HG03439 (cell line): ENCODE data around the gene RAB11FIP3.

Source experiments
- ATAC-seq: cut with Tn5 transposase; IDR thresholded peaks from one replicate; pipeline ENCODE4 v1.9.1; 2021; ENCODE audit warnings: mild to moderate bottlenecking, moderate library complexity; ENCODE audit not compliant: unreplicated experiment

Gene RAB11FIP3

GRCh38 chr16:549544-550263 lies 124.3 kb downstream of the RAB11FIP3 start:
- ATAC-seq, result no peak

GRCh38 chr16:551210-551609 lies 125.8 kb downstream of the RAB11FIP3 start:
- ATAC-seq, result no peak

DNA sequence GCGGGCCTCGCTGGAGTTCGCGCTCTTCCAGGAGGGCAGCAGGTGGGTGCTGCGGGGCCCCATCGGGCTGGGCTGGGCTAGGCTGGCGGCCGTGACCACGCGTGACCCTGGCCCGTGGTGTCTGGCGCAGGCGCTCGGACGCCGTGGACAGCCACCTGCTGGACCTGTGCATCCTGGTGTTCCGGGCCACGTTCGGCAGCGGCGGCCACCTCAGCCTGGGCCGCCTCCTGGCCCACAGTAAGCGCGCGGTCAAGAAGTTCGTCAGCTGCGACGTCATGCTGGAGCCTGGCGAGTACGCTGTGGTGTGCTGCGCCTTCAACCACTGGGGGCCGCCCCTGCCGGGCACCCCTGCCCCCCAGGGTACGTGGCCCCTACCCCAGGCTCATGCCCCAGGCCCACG lies 126.7 kb downstream of the RAB11FIP3 start:
- no peak for ATAC-seq

GRCh38 chr16:553601-554296 lies 128.3 kb downstream of the RAB11FIP3 start:
- no peak for ATAC-seq

DNA sequence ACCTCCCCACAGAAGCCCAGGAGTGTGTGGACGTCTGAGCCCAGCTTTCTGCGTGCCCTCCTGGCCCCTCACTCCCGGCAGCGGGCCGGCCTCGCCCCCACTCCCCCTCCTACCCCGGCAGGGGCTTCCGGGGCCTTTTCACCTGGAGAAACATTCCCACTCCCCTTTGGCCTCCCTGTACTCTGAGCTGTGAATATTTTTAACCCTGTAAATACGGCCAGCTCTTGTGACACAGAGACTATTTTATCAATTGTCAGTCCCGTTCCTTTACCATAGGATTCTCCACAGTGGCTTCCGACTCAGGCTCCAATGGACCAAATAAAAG lies 128.8 kb downstream of the RAB11FIP3 start:
- ATAC-seq, result no peak

DNA sequence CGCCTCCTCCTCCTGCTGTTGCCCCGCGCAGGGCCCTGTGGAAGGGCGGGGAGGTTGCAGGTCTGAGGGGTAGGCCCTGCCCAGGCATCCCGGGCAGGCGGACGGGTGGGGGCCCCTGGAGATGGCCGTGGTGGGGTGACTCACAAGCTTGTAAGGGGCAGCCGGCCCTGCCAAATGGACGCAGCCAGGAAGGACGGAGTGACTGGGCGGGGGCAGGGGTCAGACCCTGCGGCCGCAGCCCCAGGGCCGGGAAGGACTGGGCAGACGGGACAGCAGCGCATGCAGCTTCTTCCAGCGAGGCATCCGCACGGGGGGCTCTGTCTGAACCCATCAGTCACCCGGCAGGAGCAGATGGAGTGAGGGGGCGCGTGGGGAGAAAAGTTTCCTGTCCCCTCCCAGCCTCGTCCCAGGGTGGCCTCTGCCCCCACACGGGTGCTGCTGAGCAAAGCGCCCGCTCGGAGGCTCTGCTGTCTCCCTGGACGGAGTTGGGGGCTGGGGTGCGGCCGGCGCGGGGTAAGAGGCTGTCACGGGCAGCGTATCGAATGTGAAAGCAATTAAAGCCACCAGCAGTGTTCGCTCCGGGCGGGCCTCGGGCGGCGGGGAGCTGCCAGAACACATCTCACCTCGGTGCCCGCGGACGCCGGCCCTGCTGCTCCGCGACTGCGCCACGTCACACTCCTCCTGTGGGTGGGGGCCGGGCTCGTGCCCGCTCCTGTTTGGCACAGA lies 129.4 kb downstream of the RAB11FIP3 start:
- no peak for ATAC-seq

DNA sequence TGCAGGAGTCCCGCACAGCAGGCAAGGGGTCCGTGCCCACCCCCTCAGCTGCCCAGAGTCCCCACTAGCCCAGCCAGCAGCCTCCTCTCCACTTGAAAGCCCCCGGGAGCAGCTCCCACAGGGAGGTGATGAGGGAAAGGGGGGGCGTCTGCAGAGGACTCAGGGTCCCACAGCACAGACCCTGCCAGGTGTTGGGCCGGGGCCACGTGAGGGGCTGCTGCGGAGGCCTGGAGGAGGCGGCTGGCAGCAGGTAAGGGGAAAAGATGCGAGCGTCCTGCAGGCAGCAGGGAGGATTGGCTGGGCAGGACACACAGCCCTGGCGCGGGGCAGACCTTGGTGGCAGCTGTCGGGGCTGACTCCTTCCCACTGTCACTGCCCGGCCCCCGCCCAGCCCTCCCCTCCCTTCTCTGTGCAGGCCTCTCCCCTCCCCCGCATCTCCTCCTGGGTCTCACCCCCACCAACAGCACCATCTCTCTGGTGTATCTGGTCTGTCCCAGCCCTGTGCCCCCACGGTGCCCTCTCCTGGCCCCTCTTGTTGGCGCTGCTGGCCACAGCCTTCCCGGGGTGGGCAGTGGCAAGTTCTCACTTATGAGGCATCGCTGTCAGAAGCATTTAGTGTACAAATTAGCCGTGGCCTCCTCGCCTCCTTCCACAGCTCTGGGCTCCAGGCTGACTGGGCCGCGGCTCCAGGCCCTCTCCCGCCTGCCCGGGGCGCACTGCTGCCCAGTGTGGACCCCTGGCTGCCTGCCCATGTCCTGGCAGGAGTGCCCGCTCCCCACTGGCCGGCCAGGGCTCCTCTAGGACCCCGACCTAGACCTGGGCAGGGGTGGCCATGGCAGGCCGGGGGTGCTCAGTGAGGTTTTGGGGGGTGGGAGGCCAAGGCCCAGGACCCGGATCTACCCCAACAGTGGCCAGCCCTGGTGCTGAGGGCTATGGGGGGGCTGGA lies 130.4 kb downstream of the RAB11FIP3 start:
- ATAC-seq, result no peak

- no peak for ATAC-seq
These were observed 131.2 kb downstream of the RAB11FIP3 start for GRCh38 chr16:556474-557173.

- no peak for ATAC-seq
These were observed 132.2 kb downstream of the RAB11FIP3 start for GRCh38 chr16:557463-558297.

GRCh38 chr16:558298-559020 lies 133.0 kb downstream of the RAB11FIP3 start:
- no peak for ATAC-seq

- no peak for ATAC-seq
These were observed 133.6 kb downstream of the RAB11FIP3 start for GRCh38 chr16:559021-559380.

DNA sequence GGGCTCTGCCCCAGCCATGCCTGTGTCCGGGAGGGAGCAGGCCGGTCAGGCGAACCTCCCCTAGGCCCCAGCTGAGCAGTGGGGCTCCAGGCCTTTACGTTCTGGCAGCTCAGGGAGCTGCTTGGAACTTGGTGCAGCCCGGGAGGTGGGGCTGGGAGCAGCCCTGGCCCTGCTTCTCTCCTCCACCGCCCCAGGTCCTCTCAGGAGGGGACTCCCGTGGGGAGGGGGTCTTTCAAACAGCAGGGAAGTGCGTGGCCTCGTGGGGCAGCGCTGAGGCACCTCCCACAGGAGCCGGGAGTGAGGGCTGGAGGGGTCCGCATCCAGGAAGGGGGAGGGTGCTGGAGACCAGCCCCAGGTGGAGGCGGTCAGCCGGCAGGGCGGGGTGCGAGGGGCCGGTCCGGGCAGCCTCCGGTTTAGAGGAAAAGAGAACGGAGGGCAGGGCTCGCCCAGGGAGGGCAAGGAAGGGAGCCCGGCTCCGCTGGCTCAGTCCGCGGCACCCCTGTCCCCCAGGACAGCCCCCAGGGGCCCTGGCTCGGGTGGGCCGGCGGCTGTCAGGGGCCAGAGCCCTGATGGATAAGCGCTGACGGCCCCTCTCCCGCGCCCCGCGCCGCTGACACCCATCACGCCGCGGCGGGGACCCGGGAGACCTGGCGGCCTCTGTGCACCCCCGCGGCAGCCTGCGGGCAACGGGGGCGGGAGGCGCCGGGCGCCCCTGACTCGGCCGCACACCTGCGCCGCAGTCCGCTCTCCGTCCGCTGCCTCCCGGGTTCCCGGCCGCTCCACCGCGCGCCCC lies 134.2 kb downstream of the RAB11FIP3 start:
- no peak for ATAC-seq

GRCh38 chr16:560204-560700 lies 134.8 kb downstream of the RAB11FIP3 start, which contains the start of gene PRR35:
PRR35 (plus strand) TSS chr16:560394; CDS start chr16:563295, 2,901 bp downstream.
- no peak for ATAC-seq

GRCh38 chr16:560701-561412 lies 135.4 kb downstream of the RAB11FIP3 start:
- no peak for ATAC-seq

DNA sequence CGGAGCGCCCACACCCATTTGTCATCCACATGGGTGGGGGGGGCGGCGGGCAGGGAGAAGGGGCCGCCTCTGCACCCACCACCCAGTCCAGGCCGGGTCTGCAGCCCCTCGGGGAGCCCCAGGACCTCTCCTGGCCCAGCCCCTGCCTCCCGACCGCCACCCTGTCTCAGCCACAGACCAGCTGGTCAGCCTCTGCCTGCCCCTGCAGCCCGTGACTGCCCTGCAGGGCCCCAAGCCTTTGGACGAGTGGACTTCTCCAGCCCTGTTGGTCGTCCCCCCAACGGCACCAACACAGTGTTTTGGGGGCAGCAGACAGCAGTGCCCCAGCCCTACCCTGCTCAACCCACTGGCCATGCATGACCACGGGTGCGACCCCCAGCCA lies 136.0 kb downstream of the RAB11FIP3 start:
- no peak for ATAC-seq

DNA sequence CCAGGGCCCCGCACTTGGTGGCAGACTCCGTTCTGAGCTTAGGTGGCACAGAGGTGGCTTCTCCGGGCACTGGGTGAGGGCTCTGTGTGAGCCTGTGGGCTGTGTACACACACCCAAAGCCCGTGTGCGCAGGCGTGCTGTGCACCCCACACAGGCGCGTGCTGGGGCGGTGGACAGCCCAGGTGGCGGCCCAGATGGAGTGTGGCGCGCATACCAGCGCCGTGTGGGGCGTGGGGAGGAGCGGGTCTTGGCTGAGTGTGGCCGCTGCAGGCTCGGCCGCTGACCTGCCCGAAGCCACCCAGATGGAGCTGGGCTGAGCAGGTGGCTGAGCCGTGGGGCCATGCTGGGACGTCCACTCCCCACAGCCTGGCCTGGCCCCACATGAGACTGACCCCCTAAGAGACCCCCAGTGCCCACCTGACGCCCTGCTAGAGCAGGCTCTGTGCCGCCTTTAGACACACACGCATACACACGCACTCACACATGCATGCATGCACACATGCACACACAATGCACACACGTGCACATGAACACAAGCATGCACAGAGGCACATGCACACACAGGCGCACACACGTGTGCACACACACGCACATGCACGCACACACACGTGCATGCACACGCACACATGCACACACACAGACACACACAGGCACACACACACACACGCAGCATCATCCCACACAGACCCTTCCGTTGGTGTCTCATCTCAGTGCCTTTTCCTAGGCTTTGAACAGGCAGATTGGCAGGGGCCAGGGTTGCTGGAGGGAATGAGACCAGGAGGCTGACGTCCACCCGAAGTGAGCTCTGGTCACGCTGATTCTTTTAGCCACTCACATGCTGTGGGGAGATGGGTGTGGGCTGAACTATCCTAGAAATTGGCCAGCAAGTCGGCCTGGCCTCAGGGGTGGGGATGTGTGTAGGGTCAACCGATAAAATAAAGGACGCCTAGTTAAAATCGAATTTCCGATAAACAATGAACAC lies 136.8 kb downstream of the RAB11FIP3 start:
- ATAC-seq, result no peak
